GM04503 (cell line): ENCODE measurements around the gene HMMR.
"Not testable (repeated sequence)": the region's sequence is repeated elsewhere in the genome, so short reads cannot be mapped to it uniquely, and the experiment has no call there.

Experiments used
- DNase-seq: peaks from one replicate; pipeline ENCODE4 v3.0.0-alpha.2; 2012; ENCODE audit warnings: low read depth

HMMR gene, protein sequence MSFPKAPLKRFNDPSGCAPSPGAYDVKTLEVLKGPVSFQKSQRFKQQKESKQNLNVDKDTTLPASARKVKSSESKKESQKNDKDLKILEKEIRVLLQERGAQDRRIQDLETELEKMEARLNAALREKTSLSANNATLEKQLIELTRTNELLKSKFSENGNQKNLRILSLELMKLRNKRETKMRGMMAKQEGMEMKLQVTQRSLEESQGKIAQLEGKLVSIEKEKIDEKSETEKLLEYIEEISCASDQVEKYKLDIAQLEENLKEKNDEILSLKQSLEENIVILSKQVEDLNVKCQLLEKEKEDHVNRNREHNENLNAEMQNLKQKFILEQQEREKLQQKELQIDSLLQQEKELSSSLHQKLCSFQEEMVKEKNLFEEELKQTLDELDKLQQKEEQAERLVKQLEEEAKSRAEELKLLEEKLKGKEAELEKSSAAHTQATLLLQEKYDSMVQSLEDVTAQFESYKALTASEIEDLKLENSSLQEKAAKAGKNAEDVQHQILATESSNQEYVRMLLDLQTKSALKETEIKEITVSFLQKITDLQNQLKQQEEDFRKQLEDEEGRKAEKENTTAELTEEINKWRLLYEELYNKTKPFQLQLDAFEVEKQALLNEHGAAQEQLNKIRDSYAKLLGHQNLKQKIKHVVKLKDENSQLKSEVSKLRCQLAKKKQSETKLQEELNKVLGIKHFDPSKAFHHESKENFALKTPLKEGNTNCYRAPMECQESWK

GRCh38 chr5:163460562-163461171, at the start of gene HMMR:
TSS of gene HMMR (plus strand) at chr5:163460632. CDS start at chr5:163460693, 61 bp downstream.
- no peak for DNase-seq

DNA sequence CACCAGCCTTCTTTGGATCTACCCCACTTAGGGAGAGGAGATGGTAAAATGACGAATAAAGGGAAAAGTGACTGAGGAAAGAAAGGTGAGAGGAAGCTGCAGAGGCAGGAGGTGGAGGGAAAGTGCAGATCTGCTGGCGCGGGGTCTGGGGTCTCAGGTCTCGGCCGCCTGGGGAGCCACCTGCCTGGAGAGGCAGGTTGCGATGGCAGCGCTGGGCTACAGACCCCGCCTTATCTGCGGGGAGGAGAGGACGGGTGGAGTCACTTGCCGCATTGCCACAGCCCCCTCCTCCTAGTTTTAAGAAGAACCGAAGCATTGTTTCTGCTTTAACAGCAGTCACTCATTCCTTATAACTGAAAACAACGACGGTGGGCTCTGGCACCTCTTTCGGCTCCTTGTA, 44.8 kb upstream of the HMMR start:
- DNase-seq: not testable (repeated sequence)

DNA sequence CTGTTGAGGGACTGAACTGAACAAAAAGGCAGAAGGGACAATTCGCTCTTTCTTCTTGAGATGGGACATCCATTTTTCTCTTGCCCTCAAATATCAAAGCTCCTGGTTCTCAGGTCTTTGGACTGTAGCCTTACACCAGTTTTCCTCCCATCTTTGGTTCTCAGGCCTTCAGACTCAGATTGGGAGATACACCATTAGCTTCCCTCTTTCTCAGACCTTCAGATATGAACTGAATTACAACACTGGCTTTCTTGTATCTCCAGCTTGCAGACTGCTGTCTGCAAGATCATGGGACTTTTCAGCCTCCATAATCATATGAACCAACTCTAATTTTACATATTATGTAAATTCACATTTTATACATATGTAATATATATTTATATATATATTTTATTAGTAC, 35.6 kb upstream of the HMMR start:
- no peak for DNase-seq

- not testable (repeated sequence) for DNase-seq
Observed at GRCh38 chr5:163426128-163426527, 34.3 kb upstream of the HMMR start.

- DNase-seq: no peak
Observed at GRCh38 chr5:163432544-163432943, 27.9 kb upstream of the HMMR start.

DNA sequence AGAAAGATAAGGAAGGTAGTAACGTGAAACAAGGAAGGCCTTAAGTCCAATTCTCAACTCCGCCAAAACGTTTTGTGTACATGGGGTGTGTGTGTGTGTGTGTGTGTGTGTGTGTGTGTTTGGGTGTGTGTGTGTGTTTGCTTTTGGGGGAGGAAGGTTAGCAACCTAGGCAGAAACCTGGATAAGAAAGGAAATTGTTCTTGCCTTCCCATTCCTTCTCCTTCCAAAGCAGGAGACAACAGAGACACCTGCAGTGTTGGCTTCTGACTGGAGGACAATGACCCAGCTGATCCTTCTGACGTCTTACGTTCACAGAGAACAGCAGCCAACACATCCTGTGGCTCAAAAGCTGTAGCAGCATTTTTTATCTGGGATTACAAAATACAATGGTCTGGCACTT, 27.2 kb upstream of the HMMR start:
- no peak for DNase-seq

- no peak for DNase-seq
Observed at GRCh38 chr5:163434401-163434866, 26.0 kb upstream of the HMMR start.

DNA sequence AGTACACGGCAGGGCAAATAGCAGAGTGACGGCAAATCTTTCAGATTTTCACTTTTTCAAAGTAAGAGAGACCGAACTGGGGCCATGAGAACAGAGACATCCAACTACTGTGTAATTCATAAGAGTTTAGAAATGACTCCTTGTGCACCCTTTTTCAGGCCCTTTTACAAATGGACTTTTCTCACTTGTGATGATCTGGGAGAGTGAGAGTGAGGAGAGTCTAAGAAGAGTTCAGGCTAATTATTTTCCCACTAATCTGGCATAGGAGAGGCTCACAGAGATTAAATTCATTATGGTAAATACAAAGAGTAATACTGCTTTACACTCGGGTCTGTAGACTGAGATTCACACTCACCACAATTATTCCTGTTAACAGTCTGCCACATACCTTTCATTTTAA, 23.9 kb upstream of the HMMR start:
- DNase-seq: no peak

- no peak for DNase-seq
Observed at GRCh38 chr5:163437011-163437308, 23.5 kb upstream of the HMMR start.

GRCh38 chr5:163437309-163438182, 22.9 kb upstream of the HMMR start, which contains the start of gene CCNG1:
TSS of gene CCNG1 (plus strand) at chr5:163437595. CDS start at chr5:163439257, 1,662 bp downstream.
- peak; percentile 79 for DNase-seq

DNA sequence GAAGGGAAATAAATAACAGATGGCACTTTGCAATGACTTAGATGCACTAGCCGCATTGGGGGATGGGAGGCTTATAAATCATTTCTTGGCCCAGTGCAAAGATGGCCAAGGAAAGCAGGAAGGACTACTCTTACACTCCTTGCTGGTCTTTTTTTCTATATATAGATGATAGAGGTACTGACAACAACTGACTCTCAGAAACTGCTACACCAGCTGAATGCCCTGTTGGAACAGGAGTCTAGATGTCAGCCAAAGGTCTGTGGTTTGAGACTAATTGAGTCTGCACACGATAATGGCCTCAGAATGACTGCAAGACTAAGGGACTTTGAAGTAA, 21.4 kb upstream of the HMMR start:
- DNase-seq: no peak

DNA sequence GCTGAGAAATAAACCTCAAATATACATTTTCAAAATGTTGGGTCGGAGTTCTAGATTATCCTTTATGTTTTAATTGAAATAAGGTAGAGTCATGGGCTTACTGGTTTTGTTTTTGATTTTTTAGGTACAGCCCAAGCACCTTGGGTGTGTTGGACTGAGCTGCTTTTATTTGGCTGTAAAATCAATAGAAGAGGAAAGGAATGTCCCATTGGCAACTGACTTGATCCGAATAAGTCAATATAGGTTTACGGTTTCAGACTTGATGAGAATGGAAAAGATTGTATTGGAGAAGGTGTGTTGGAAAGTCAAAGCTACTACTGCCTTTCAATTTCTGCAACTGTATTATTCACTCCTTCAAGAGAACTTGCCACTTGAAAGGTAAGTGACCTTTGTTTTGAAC, 19.5 kb upstream of the HMMR start:
- DNase-seq: no peak

DNA sequence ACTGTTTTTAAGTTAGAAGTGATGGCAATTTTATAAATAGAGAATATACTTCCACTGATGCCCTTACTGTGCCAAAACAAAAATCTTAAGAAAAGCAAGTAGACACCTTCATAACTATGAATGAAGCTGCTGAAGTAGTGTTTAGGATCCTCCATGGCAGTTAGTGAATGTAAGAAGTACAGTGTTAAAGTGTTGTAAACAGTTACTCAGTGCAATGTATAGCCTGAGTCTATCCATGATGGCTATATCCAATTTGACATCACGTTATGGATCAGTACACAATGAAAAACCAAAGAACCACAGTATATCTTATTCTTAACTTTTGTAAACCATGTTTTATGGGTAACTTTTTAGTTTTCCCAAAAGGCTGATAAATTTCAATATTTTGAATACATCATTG, 15.9 kb upstream of the HMMR start:
- no peak for DNase-seq

DNA sequence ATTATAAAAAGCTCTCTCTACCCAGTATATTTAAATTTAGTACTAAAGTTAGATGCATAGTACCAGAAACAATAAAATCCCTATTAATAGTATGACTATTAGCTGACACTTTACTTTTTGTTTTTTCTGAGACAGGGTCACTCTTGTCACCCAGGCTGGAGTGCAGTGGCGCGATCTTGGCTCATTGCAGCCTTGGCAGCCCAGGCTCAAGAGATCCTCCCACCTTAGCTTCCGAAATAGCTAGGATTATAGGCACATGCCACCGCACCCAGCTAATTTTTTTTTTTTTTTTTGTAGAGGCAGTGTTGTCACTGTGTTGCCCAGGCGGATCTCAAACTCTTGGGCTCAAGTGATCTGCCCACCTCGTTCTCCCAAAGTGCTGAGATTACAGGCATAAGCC, 15.1 kb upstream of the HMMR start:
- DNase-seq: no peak

DNA sequence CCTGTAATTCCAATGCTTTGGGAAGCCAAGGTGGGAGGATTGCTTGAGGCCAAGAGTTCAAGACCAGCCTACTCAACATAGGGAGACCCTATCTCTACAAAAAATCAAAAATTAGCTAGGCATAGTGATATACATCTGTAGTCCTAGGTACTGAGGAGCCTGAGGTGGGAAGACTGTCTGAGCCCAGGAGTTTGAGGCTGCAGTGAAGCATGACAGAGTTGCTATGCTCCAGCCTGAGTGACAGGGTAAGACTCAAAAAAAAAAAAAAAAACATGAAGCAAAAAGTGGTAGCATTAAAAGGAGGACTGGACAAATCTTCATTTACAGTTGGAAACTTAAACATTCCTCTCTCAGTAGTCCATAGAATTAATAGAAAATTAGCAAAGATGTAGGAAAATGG, 13.2 kb upstream of the HMMR start:
- DNase-seq: no peak

- DNase-seq: no peak
Observed at GRCh38 chr5:163447875-163448274, 12.6 kb upstream of the HMMR start.

GRCh38 chr5:163448491-163448890, 11.9 kb upstream of the HMMR start:
- DNase-seq: no peak

DNA sequence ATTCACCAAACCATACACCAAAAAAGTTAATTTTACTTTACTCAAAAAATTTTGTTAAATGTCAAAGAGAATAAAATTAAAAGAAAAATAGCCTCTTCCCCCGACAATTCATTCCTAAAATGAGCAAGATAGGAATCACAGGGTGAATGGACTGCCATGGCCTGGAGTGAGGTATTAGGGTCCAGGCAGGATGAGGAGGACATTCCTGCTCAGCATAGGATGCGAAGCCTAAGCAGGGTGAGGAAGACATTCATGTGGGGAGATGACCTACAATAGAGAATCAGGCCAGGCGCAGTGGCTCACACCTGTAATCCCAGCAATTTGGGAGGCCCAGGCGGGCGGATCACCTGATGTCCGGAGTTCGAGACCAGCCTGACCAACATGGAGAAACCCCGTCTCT, 8.9 kb upstream of the HMMR start:
- no peak for DNase-seq

- DNase-seq: no peak
Observed at GRCh38 chr5:163453705-163454104, 6.7 kb upstream of the HMMR start.

DNA sequence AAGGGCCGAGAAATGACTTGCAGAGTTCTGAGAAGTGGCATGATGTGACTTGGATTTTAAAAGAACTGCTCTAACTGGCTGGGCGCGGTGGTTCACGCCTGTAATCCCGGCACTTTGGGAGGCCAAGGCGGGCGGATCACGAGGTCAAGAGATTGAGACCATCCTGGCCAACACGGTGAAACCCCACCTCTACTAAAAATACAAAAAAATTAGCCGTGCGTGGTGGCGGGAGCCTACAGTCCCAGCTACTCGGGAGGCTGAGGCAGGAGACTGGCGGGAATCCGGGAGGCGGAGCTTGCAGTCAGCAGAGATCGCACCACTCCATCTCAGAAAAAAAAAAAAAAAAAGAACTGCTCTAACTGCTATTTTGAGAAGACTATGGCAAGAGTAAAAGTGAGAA, 5.0 kb upstream of the HMMR start:
- DNase-seq: not testable (repeated sequence)

GRCh38 chr5:163456029-163456589, 4.3 kb upstream of the HMMR start:
- no peak for DNase-seq

DNA sequence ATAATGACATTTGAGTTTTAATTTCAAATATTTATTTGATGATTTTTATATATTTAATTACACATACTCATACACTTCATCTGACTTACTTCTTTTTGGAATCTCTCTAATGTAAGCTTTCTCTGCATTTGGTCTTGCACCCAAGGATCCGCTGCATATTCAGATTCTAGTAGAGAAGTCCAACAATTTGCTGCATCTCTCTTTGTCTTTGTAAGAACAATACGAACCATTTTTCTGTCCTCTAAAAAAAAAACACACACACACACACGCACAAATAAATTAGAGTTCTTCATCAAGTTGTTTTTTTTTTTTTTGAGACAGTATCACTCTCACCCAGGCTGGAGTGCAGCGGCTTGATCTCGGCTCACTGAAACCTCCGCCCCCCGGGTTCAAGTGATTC, 3.6 kb upstream of the HMMR start:
- no peak for DNase-seq
